GM18517 (cell line): ENCODE data around the gene ARHGAP10.
"Not testable (repeated sequence)": the region's sequence is repeated elsewhere in the genome, so short reads cannot be mapped to it uniquely, and the experiment has no call there.

Experiments used
- ATAC-seq: cut with Tn5 transposase; IDR thresholded peaks from one replicate; pipeline ENCODE4 v1.9.1; 2021; ENCODE audit warnings: mild to moderate bottlenecking, moderate library complexity; ENCODE audit not compliant: unreplicated experiment

The ARHGAP10 gene

DNA sequence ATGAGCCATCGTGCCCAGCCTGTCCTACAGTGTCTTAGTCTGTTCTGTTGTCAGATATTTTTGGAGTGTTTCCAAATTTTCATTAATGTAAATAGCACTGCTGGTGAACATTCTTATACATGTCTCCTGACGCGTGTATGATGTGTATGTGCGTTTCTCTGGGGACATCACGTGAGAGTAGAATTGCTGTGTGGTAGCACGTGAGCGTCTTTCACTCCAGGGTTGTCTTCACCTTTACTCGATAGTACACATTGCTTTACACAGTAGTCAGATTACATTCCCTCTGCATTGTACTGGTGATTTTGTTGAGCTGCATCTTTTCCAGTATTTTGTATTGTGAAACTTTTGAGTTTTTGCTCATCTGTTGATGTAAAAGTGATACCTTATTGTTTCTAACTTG is 60.0 kb downstream of the ARHGAP10 start:
- no peak for ATAC-seq

DNA sequence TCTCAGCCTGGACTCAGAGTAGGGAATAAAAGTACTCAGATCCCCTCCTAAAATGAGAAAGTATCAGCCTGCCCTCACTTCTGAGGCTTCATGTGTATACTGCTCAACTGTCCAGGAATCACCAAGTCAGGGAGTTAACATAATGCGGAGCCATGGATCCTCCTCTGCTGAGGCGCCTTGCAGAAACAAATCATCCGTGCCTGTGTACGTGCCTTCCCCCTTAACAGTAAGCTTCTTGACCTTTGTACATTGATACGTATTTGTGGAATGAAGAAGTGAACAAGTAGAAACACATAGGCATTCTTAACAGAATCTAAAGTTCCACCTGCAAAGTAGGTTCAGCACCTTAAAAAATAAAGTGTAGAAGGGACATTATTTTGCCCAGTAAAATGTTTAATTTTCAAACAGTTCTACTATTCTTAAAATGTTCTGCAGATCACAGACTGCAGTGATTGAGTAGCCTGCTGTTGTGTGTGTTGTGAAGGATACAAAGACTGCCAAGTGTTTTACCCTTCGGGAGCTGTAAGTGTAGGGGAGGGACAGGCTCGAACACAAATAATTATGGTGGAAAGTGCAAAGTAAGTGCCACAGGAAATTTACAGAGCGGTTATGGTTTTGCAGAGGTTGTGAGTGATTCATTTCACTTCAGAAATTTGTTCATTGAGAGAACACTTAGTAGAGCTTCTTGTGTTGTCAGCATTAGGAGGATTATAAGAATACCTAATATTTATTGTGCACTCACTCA is 61.9 kb downstream of the ARHGAP10 start:
- ATAC-seq: no peak

DNA sequence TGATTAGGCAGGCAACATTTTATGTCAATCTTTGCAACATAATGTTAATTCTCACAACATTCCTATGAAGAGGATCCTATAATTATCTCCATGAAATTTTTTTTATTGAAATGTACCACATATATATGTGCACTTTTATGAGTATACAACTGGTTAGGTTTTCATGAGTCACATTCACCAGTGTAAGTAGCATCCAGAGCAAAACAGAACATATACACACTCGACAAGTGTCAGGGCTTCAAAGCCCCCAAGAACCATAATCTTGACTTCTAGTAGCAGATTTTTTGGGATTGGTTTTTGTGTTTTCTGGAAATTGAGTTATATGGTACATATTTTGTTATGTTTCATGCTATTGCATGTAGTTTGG is 62.4 kb downstream of the ARHGAP10 start:
- no peak for ATAC-seq

DNA sequence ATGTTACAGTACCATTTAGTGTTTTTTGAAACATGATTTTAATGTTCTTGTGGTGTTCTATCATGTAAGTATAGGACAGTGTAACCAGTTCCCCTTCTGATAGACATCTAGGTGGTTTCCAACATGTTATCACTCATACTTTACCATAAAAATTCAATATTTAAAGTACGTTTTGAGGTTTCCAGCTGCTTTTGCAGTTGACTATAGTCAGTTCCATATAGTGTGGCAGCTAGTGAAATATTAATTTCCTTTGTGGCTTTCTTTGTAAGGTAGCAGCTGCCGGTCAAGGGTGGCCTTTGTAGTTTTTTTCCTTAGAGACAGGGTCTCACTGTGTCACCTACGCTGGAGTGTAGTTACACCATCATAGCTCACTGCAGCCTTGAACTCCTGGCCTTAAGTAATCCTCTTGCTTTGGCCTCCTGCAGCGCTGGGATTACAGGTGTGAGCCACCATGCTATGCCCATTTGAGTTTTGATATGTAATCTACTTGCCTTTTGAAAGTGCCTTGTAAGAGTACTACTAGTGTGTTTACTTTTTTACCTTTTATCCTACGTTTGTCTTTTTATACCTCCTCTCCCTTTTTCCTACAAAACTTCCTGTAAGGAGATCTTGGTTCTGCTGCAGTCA is 63.0 kb downstream of the ARHGAP10 start:
- peak; percentile 81 for ATAC-seq

GRCh38 chr4:147799057-147799456 is 67.2 kb downstream of the ARHGAP10 start:
- not testable (repeated sequence) for ATAC-seq

DNA sequence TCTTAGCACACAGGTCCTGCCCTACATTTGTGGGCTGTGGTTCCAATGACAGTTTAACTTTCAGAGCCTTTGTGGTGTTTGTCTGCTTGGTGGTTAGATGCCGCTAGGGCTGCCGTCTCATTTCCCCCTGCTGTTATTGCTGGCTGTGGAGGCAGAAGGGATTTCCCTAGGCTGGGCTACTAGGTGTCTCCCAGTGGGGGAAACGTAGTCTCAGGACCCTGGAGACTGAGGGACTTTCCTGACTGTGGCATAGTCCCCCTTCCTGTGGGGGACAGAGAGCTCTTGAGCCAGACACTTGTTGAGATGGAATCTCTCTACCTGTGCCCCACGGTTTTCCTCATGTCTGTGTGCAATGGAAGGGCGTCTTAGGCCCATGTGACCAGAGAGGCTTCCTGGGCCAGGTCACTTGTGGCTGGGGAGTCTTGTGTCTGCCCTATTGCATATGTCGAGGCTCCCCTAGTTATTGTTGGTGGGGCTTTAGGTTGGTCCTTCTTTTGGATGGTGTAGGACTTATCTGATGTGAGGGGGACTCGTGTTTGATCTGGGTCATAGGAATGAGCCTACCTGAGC is 68.2 kb downstream of the ARHGAP10 start:
- ATAC-seq: peak; percentile 97

DNA sequence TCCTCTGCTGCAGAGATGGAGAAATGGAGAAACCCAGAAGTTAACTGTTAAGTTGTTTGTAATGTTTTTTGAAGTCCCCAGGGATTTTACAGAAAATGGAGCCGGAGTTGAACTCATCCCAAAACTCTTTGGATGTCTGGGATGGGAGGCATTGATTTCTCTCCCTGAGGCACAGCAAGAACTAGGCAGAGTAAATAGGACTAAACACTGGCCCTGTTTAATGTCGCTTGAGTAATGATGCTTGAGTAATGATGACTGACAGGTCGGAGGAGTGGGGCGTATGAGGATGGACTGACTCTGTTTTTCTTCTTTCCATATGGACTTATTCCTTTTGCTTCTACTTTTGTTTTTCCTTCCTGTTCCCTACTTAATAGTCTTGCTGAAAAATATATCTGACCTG is 69.9 kb downstream of the ARHGAP10 start:
- ATAC-seq: no peak

- ATAC-seq: no peak
These were observed 70.5 kb downstream of the ARHGAP10 start for GRCh38 chr4:147802346-147802745.

- no peak for ATAC-seq
These were observed 74.1 kb downstream of the ARHGAP10 start for GRCh38 chr4:147805946-147806345.

- ATAC-seq: no peak
These were observed 76.6 kb downstream of the ARHGAP10 start for GRCh38 chr4:147808447-147808846.

- ATAC-seq: no peak
These were observed 77.3 kb downstream of the ARHGAP10 start for GRCh38 chr4:147809211-147809610.

- no peak for ATAC-seq
These were observed 80.0 kb downstream of the ARHGAP10 start for GRCh38 chr4:147811878-147812277.

- no peak for ATAC-seq
These were observed 81.4 kb downstream of the ARHGAP10 start for GRCh38 chr4:147813109-147813773.

DNA sequence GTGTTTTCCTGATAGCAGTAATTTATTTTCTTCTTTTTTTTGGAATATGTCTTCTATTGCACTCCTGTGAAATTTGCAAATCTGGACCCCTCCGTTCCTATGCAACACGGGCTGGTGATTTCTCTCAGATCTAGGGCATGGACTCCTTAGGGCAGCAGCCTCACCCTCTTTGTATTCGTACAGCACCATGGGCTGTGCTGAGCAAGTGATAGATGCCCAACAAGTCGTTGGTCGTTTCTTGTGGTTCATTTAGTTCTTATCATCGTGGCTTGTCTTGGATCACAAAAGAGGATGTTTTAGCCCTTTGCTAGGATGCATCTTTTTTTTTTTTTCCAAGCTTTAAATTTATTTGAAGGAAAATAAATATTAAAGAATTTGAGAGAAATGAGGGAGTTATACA is 82.1 kb downstream of the ARHGAP10 start:
- ATAC-seq: no peak

GRCh38 chr4:147814376-147814775 is 82.5 kb downstream of the ARHGAP10 start:
- no peak for ATAC-seq

DNA sequence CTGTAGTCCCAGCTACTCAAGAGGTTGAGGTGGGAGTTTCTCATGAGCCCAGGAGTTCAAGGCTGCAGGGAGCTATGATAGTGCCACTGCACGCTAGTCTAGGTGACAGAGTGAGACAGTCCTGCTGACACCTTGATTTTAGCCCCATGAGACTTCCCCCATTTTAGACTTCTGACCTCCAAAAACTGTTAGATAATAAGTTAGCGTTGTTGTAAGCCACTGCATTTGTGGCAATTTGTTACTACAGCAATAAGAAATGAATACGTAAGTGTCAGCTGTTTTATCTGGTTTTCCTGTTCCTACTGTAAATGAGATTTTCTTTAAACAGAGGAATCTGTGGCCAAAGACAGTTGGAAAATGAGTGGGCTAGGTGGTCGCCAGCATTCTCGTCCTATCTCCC is 83.9 kb downstream of the ARHGAP10 start:
- ATAC-seq: no peak

GRCh38 chr4:147816382-147817254 is 84.7 kb downstream of the ARHGAP10 start:
- ATAC-seq: no peak

DNA sequence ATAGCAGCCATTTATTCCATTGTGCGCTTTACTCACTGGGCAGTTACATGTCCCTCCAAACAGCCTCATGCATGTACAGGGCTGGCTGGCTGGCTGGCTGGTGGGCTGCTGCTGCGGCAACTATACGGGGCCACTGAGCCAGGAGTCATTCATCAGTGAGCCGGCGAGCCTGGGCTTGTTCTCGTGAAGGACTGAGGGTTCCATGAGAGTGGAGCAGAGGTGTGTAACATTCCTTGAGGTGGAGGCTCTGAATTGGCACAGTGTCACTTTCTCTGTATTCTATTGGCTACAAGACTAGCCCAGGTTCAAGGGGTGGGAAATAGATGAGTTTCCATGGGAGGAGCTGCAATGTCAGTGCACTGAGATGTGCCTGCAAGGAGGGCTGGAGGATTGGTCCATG is 89.1 kb downstream of the ARHGAP10 start:
- no peak for ATAC-seq

GRCh38 chr4:147821555-147821954 is 89.7 kb downstream of the ARHGAP10 start:
- ATAC-seq: peak; percentile 78

DNA sequence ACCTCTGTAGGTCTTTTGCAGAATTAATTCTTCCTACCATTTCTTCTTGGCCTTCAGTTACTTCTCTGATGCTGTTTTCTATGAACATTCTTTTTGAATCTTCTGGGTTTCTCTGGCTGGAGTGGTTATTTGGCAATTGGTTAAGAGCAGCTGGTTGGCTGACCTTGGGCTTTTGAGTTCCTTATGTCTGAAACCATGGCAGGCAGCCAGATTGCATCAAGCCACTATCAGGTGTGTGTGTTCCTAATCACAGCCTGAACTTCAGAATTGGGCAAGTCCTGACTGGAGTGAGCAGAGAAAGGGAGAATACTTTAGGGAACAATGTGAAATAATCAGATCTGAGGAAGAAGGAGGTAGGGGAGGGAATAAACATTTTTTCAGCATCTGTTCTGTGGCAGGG is 90.2 kb downstream of the ARHGAP10 start:
- no peak for ATAC-seq

GRCh38 chr4:147823130-147823529 is 91.2 kb downstream of the ARHGAP10 start:
- ATAC-seq: no peak
